ENCODE results near the gene ABLIM3. TPM values are rescaled to one million over a fixed set of nuclear protein-coding genes. Genes with fewer than 3 reads are reported as not detected.

Gene ABLIM3
- total RNA-seq, 1 experiment from 2014 or later, result 111 TPM

DNA sequence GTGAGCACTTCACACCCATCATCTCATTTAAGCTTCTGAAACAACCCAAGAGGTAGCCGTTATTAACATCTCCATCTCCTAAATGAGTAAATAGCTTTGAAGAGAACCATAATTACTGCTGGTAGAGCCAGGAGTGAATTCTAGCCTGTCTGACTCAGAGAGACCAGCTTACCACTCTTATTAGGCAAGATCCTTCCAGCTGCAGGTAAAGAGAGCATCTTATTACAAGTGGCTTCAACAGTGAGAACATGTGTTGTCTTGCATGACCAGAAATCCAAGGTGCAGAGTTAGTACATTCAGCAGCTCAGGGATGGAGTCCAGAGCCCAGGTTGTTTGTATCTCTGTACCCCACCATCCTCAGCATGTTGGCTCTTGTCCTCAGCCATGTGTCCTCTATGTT is 119.5 kb downstream of the ABLIM3 start:
- BruUV-seq (replicated peaks), result no TSS peak
- no peaks in the 10 kb centered on the region for H3K9me3 ChIP-seq (ENCODE audit: insufficient read depth, low read depth)
- H2AFZ ChIP-seq, result no peak overlapping the region
- no peaks in the 10 kb centered on the region; the same call in 1 of the 2 replicates for H3K9me2 ChIP-seq (ENCODE audit: insufficient read depth)
- intact Hi-C loops (cut with micrococcal nuclease; ENCODE audit: unreplicated experiment), result loop anchor here (10.0 kb wide), 2 partner anchors 1076 to 1306 kb away; no protein-coding TSS in a partner anchor
- ChIA-PET CTCF (no interaction called here), POLR2A (ENCODE audit: unreplicated experiment) (no interaction called here)
- no peaks in the 10 kb centered on the region; the same call in 1 of the 2 replicates for H3F3A ChIP-seq (ENCODE audit: insufficient read depth, low read depth)
- H4K20me1 ChIP-seq (ENCODE audit: insufficient read depth), result no peaks in the 10 kb centered on the region
- DNase-seq, result no peak
- no peak overlapping the region for H3K4me3 ChIP-seq
- H3K27ac ChIP-seq, result no peak overlapping the region
- TF ChIP-seq, protein P1, sequence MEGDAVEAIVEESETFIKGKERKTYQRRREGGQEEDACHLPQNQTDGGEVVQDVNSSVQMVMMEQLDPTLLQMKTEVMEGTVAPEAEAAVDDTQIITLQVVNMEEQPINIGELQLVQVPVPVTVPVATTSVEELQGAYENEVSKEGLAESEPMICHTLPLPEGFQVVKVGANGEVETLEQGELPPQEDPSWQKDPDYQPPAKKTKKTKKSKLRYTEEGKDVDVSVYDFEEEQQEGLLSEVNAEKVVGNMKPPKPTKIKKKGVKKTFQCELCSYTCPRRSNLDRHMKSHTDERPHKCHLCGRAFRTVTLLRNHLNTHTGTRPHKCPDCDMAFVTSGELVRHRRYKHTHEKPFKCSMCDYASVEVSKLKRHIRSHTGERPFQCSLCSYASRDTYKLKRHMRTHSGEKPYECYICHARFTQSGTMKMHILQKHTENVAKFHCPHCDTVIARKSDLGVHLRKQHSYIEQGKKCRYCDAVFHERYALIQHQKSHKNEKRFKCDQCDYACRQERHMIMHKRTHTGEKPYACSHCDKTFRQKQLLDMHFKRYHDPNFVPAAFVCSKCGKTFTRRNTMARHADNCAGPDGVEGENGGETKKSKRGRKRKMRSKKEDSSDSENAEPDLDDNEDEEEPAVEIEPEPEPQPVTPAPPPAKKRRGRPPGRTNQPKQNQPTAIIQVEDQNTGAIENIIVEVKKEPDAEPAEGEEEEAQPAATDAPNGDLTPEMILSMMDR (conservative IDR thresholded peaks at IDR 0.05), result no peak
- TF ChIP-seq EZH2 (IDR thresholded peaks at IDR 0.05; ENCODE audit: low read depth), result no peak
- no peaks in the 10 kb centered on the region for H3K79me2 ChIP-seq (ENCODE audit: low read depth)
- no peaks in the 10 kb centered on the region for H3K27me3 ChIP-seq (ENCODE audit: insufficient read depth, low read depth)
- H3K36me3 ChIP-seq (ENCODE audit: low read depth), result 0 out of 2 replicates have a peak, but pooled peaks cover 5% of the 10 kb centered on the region
- H3K4me1 ChIP-seq (replicated peaks; ENCODE audit: insufficient read depth), result no peaks in the 10 kb centered on the region
- no peak overlapping the region for H3K4me2 ChIP-seq

DNA sequence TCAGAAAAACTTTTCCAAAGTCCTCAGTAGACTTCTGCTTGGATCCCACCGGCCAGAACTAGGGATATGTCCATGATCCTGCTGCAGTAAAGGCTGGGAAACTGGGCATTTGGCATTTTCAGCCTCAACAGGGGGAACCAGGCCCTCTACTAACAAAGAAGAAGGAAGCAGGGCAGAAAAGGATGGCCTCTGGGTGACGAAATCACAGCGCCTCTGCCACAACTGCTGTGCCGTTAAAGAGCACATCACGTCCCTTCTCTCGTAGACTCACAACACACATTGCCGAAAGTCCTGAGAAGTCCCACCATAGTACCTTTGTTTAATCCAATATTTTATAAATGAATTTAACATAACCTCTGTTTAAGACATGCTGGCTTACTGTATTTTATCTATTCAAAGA is 120.0 kb downstream of the ABLIM3 start:
- Histone ChIP-seq H3F3A (ENCODE audit: insufficient read depth, low read depth) (no peaks in the 10 kb centered on the region; the same call in 1 of the 2 replicates), H3K4me3 (no peak overlapping the region), H3K4me2 (no peak overlapping the region), H4K20me1 (ENCODE audit: insufficient read depth) (no peaks in the 10 kb centered on the region), H3K9me2 (ENCODE audit: insufficient read depth) (no peaks in the 10 kb centered on the region; the same call in 1 of the 2 replicates), H3K27me3 (ENCODE audit: insufficient read depth, low read depth) (no peaks in the 10 kb centered on the region), H2AFZ (no peak overlapping the region), H3K79me2 (ENCODE audit: low read depth) (no peaks in the 10 kb centered on the region), H3K27ac (no peak overlapping the region), H3K9me3 (ENCODE audit: insufficient read depth, low read depth) (no peaks in the 10 kb centered on the region), H3K36me3 (ENCODE audit: low read depth) (0 out of 2 replicates have a peak, but pooled peaks cover 5% of the 10 kb centered on the region), H3K4me1 (replicated peaks; ENCODE audit: insufficient read depth) (no peaks in the 10 kb centered on the region)
- DNase-seq, result no peak
- ChIA-PET POLR2A (ENCODE audit: unreplicated experiment) (interaction anchor here (0.7 kb wide), 1 partner anchor 139 kb away, joined by 4 read pairs; no protein-coding TSS in a partner anchor), CTCF (no interaction called here)
- no TSS peak for BruUV-seq (replicated peaks)
- intact Hi-C loops (cut with micrococcal nuclease; ENCODE audit: unreplicated experiment), result loop anchor here (10.0 kb wide), 2 partner anchors 1076 to 1306 kb away; no protein-coding TSS in a partner anchor
- TF ChIP-seq EZH2 (IDR thresholded peaks at IDR 0.05; ENCODE audit: low read depth), result no peak
- TF ChIP-seq, protein P1 (conservative IDR thresholded peaks at IDR 0.05), result no peak

DNA sequence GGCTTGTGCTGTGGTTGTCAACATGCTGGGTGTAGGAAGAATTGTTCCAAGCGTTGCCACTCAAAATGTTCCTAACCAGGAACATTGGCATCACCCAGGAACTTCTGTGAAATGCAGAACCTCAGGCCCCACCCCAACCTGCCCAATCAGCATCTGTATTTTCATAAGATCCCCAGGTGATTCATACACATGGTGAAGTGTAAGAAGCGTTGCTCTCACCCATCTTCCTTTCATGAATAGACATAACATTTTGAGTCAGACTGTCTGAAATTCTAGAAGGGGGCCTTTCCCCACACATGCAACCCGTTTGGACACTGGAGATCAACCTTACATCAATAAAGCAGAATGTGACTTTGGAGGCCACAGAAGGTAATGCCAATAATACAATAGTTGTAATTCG is 121.0 kb downstream of the ABLIM3 start:
- DNase-seq, result no peak
- TF ChIP-seq, protein P1 (conservative IDR thresholded peaks at IDR 0.05), result no peak
- no peak for TF ChIP-seq EZH2 (IDR thresholded peaks at IDR 0.05; ENCODE audit: low read depth)
- Histone ChIP-seq H3F3A (ENCODE audit: insufficient read depth, low read depth) (no peaks in the 10 kb centered on the region; the same call in 1 of the 2 replicates), H3K4me2 (no peak overlapping the region), H3K4me1 (replicated peaks; ENCODE audit: insufficient read depth) (no peaks in the 10 kb centered on the region), H2AFZ (no peak overlapping the region), H3K79me2 (ENCODE audit: low read depth) (no peaks in the 10 kb centered on the region), H3K36me3 (ENCODE audit: low read depth) (0 out of 2 replicates have a peak, but pooled peaks cover 5% of the 10 kb centered on the region), H3K27me3 (ENCODE audit: insufficient read depth, low read depth) (no peaks in the 10 kb centered on the region), H3K4me3 (no peak overlapping the region), H3K9me2 (ENCODE audit: insufficient read depth) (no peaks in the 10 kb centered on the region; the same call in 1 of the 2 replicates), H3K27ac (no peak overlapping the region), H4K20me1 (ENCODE audit: insufficient read depth) (no peaks in the 10 kb centered on the region), H3K9me3 (ENCODE audit: insufficient read depth, low read depth) (no peaks in the 10 kb centered on the region)
- ChIA-PET POLR2A (ENCODE audit: unreplicated experiment) (no interaction called here), CTCF (no interaction called here)
- intact Hi-C loops (cut with micrococcal nuclease; ENCODE audit: unreplicated experiment), result loop anchor here (10.0 kb wide), 2 partner anchors 1078 to 1308 kb away; no protein-coding TSS in a partner anchor
- BruUV-seq (replicated peaks), result TSS peak; percentile 6
